Stimulated activated naive CD4-positive, alpha-beta T cell treated with Interleukin-2 at 50 U/mL for 16 hours (primary cell): ENCODE results near the gene TDP1.
"Not testable (repeated sequence)": the region's sequence is repeated elsewhere in the genome, so short reads cannot be mapped to it uniquely, and the experiment has no call there.

Source experiments
- DNase-seq: peaks from one replicate; lab custom pipeline; 2025; lab: John Stamatoyannopoulos, UW

TDP1 gene

GRCh38 chr14:89990218-89990617 lies 34.5 kb downstream of the TDP1 start:
- DNase-seq, result no peak

DNA sequence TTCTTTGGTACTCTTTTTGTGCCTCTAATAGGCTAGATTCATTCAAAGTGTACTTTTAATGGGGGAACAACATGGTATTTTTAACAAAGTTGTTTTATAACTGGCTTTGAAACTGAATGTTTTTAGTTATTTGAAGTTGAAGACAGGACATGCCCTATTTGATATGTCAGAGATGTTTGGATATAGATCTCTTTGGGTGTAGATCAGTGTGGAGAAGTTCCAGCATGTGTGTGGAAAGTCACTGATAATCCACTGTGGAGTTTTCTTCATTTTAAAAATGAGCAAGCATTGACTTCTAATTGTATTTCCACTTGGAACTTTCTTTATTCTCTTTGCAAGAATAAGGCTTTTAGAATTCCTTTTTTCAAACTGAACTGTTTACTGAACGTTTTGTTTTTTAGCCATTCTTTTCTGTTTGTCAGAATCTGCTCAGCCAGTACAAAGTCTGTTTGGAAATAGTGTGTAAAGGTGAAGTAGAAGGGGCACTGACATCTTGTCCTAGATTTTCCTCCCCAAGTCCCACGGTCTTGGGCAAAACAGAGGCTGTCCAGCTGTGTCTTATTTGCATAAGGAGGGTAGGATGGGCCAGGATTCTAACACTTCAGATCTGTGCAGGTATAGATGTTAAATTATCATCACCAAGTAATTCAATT lies 35.0 kb downstream of the TDP1 start:
- no peak for DNase-seq

- DNase-seq, result no peak
These were observed 36.5 kb downstream of the TDP1 start for GRCh38 chr14:89992273-89992672.

DNA sequence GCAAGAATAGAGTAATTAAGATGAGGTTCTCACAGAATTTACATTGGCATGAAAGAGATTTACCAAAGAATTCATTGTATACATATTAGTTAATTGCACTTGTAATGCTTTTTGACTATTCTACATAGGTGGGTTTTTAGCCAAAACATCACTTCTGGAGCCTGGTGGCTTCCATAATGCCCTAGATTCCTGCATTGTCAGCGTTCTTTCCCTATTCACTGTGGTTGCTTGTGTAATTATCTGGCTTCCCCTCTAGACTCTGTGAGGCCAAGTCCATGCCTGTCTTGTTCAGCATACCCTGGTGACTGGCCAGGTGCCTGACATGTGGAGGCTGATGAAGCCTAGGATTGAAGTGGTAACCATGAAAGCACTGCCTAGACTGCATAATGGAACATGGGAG lies 41.2 kb downstream of the TDP1 start:
- DNase-seq, result no peak

- DNase-seq, result no peak
These were observed 45.2 kb downstream of the TDP1 start for GRCh38 chr14:90000935-90001334.

- no peak for DNase-seq
These were observed 48.0 kb downstream of the TDP1 start for GRCh38 chr14:90003526-90004307.

DNA sequence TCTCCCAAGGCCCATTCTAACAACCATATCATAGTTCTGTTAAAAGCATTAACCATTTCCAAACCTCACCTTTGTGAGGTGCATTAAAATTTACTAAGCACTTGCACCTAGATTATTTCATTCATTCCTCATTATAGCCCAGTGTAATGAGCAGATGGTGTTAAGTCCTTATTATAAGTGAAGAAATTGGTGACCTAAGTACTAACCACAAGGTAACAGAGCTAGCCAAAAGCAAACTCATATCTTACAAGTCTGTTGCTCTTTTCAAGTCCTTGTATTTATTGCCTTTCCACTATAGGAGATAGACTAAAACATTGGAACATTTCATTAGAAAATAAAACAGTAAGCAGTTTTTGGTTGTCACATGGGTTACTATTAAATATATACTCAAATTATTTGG lies 49.7 kb downstream of the TDP1 start:
- DNase-seq, result no peak

DNA sequence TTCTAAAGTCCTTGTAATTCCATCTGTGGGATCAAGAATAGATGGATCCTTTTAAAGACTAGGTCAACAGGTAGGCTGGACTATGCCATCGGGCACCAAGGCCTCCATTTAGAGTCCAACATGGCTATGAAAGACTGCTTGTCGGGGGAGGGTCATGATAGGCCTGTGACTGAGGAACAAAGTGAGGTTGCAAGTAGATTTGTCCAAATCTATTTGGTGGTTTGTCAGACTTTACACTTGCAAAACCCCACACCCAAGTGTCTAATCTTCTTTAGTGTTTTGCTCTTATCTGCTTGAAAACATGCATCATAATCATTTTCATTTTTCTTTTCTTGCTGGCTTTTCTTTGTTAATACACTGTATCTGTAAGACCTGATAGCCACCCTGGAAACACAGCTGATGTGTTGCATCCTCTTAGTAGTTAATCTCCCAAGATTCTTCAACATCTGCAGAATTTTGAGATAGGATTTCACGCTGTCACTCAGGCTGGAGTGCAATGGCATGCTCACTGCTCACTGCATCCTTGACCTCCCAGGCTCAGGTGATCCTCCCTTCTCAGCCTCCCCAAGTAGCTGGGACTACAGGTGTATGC lies 50.3 kb downstream of the TDP1 start:
- no peak for DNase-seq

DNA sequence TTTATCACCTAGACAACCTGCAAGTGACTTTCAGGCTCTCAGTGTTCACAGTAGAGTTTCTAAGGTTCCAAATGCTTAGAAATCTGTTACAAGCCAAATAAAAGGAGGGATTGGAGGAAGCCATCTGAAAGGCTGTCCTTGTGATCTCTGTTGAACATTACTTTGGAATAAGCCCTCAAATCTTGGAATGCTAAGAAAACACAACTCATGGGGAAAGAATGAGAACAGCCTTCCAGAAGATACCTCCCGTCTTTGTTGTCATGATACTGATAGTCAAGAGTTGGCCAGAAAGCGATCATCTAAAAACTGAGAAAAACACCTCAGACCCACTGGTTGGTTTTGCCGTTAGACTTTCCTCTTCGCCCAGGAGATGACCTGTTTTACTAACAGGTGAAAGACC lies 61.6 kb downstream of the TDP1 start:
- no peak for DNase-seq

- no peak for DNase-seq
These were observed 64.2 kb downstream of the TDP1 start for GRCh38 chr14:90019824-90020523.

GRCh38 chr14:90023176-90023896 lies 67.6 kb downstream of the TDP1 start:
- no peak for DNase-seq

DNA sequence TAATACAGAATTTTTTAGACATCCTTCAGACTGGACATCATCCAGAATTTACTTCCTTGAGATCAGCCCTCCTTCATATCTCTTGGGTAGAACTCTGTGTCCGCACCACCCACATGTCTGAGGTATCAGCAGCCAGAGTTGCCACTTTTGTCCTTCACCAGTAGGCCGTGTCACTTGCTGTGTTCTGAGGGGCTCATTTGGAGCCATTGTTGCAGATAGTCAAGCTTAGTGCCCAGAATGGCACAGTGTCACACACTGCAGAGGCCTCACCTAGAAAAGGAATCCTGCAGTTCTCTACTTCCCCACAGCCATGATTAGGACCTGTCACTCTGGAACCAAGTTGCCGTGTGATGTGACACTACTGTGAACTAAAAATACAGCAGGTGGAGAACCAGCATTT lies 69.2 kb downstream of the TDP1 start:
- DNase-seq, result no peak

GRCh38 chr14:90026608-90027007 lies 70.9 kb downstream of the TDP1 start:
- not testable (repeated sequence) for DNase-seq

DNA sequence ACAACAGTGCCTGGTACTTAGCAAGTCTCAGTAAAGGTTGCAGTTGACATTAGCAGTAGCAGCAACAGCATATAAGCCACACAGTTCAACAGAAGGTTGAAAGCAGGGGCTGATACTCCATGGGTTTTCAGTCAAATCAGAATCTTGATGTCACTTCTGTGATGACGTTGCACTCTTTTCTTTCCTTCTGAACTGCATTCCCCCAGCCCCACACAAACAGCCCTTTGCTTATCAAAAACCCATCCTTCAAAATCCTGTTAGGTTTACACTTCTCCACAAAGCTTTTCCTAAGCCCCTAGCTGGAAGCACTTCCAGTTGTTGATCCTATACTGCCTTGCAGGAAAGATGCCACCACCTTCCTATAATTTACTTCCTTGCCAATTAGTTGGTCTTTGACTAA lies 72.1 kb downstream of the TDP1 start:
- no peak for DNase-seq

GRCh38 chr14:90034156-90034555 lies 78.4 kb downstream of the TDP1 start:
- DNase-seq, result no peak

- no peak for DNase-seq
These were observed 79.3 kb downstream of the TDP1 start for GRCh38 chr14:90034835-90035525.

DNA sequence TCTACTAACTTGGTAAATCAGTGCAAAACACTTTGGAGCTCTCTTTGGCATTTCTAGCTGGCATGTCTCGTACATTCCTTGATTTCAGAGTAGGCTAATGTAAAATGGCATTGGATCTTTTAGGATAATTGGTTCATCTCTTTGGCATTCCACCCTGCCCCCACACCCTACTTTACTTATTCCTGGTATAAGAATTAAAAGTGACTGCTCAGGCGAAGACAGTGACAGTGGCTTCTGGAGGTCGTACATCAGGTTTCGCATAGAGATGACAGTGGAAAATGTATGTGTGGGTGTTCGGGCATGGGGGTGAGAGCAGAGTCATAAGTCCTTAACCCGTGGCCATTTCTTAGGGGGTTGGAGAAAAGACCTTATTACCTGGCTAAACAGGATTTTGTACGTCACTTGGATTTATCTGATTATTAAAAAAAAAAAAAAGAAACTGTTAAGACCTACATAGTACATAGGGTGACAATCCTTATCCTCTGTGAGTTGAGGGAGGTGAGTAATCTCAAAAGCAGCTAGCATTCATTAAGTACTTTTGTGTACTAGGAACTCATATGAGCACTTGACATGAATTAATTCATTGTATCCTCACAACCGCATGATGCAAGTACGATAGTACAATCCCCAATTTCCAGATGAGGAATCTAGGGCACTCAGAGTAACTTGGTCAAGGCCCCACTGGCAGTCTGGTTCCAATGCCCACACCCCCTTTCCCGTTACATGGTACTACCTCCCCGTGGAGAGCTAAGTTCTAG lies 83.7 kb downstream of the TDP1 start:
- DNase-seq, result no peak

DNA sequence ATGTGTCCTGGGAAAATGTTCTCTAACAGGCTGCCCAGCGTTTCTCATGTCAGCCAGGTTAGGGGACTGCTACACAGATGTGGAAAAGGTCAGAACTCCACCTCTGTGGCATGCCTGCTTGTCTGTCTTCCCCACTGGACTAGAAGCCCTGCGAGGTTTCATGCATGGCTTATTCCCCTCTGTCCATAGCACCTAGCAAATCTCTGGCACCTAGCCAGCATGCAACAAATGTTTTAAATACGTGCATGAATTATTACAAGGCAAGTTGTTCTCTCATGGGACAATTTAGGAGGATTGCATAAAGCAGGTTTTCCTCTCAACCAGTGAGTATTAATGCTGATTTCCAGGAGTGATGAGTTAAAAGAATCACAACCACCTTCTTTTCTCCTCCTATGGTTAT lies 84.7 kb downstream of the TDP1 start:
- no peak for DNase-seq

GRCh38 chr14:90042496-90043252 lies 86.9 kb downstream of the TDP1 start:
- DNase-seq, result no peak

GRCh38 chr14:90045616-90046015 lies 89.9 kb downstream of the TDP1 start:
- DNase-seq, result no peak
